DOHH2 (cell line): ENCODE results near the gene PMIS2.

Experiments
- H3F3A ChIP-seq: fragments of 200-600 bp; sonication (generic), shearing (Covaris generic); 2 replicates; pipeline ENCODE4 v1.6.0; 2016; ENCODE audit warnings: antibody characterized with exemption, mild to moderate bottlenecking; ENCODE audit not compliant: control insufficient read depth, insufficient read depth
- H3K27ac ChIP-seq: fragments of 200-600 bp; sonication (generic); 2 replicates; pipeline ENCODE4 v1.5.1; 2014; ENCODE audit warnings: low read depth, mild to moderate bottlenecking, low read length, moderate library complexity
- H3K27me3 ChIP-seq: fragments of 200-600 bp; sonication (generic); 2 replicates; pipeline ENCODE4 v1.6.1; 2014; ENCODE audit warnings: mild to moderate bottlenecking, low read length, mixed read lengths; ENCODE audit not compliant: control insufficient read depth
- H3K36me3 ChIP-seq: fragments of 200-600 bp; sonication (generic); 2 replicates; pipeline ENCODE4 v1.6.1; 2014; ENCODE audit warnings: mild to moderate bottlenecking, low read length, moderate library complexity, mixed read lengths; ENCODE audit not compliant: control insufficient read depth
- H3K4me1 ChIP-seq: fragments of 200-600 bp; sonication (generic); 2 replicates; pipeline ENCODE4 v1.6.1; 2014; ENCODE audit warnings: mild to moderate bottlenecking, low read length, mixed read lengths; ENCODE audit not compliant: control insufficient read depth
- H3K4me2 ChIP-seq: fragments of 200-600 bp; sonication (generic); 2 replicates; pipeline ENCODE4 v1.6.0; 2014; ENCODE audit warnings: mild to moderate bottlenecking, low read length, moderate library complexity
- H3K4me3 ChIP-seq: fragments of 200-600 bp; sonication (generic); 2 replicates; pipeline ENCODE4 v1.5.1; 2014; ENCODE audit warnings: mild to moderate bottlenecking, low read length, mixed read lengths
- H3K79me2 ChIP-seq: fragments of 200-600 bp; sonication (generic); 2 replicates; pipeline ENCODE4 v1.6.1; 2014; ENCODE audit warnings: mild to moderate bottlenecking, low read length, mixed read lengths; ENCODE audit not compliant: control insufficient read depth
- H3K9me2 ChIP-seq: fragments of 200-600 bp; sonication (generic); replicated peaks from 2 replicates; pipeline ENCODE4 v1.6.1; 2014; ENCODE audit warnings: mild to moderate bottlenecking, low read length, mixed read lengths; ENCODE audit not compliant: control insufficient read depth
- H3K9me3 ChIP-seq: fragments of 200-600 bp; sonication (generic); 2 replicates; pipeline ENCODE4 v1.6.1; 2014; ENCODE audit warnings: antibody characterized with exemption, low read length, mixed read lengths; ENCODE audit not compliant: control insufficient read depth, insufficient read depth
- H4K20me1 ChIP-seq: fragments of 200-600 bp; sonication (generic); 2 replicates; pipeline ENCODE4 v1.6.0; 2014; ENCODE audit warnings: low read depth, mild to moderate bottlenecking, antibody characterized with exemption, low read length, moderate library complexity; ENCODE audit not compliant: control insufficient read depth, insufficient read depth
- EZH2phosphoT487 ChIP-seq: fragments of 200-600 bp; sonication (generic); IDR thresholded peaks from 2 replicates; pipeline ENCODE4 v1.6.1; 2017; ENCODE audit warnings: borderline replicate concordance, mild to moderate bottlenecking, antibody characterized with exemption, low read length, moderate library complexity, mixed read lengths
- TF ChIP-seq, protein P1 (sequence below): fragments of 200-600 bp; sonication (generic); IDR thresholded peaks from one replicate; pipeline ENCODE4 v1.5.1; 2014; ENCODE audit warnings: antibody characterized with exemption, mild to moderate bottlenecking, low read depth, low read length; ENCODE audit not compliant: poor library complexity, severe bottlenecking

PMIS2 gene

GRCh38 chr19:35618857-35619256 lies 32.9 kb downstream of the PMIS2 start:
- Histone ChIP-seq H3K27me3 (no peaks in the 10 kb centered on the region), H3K9me2 (no peaks in the 10 kb centered on the region), H3K4me3 (no peak overlapping the region), H3K4me2 (no peak overlapping the region), H3F3A (no peaks in the 10 kb centered on the region; the same call in 1 of the 2 replicates), H3K4me1 (no peaks in the 10 kb centered on the region), H3K9me3 (no peaks in the 10 kb centered on the region), H3K36me3 (peaks cover 46% of the 10 kb centered on the region), H4K20me1 (no peaks in the 10 kb centered on the region), H3K27ac (no peak overlapping the region), H3K79me2 (peaks cover 3% of the 10 kb centered on the region)
- TF ChIP-seq, protein P1, sequence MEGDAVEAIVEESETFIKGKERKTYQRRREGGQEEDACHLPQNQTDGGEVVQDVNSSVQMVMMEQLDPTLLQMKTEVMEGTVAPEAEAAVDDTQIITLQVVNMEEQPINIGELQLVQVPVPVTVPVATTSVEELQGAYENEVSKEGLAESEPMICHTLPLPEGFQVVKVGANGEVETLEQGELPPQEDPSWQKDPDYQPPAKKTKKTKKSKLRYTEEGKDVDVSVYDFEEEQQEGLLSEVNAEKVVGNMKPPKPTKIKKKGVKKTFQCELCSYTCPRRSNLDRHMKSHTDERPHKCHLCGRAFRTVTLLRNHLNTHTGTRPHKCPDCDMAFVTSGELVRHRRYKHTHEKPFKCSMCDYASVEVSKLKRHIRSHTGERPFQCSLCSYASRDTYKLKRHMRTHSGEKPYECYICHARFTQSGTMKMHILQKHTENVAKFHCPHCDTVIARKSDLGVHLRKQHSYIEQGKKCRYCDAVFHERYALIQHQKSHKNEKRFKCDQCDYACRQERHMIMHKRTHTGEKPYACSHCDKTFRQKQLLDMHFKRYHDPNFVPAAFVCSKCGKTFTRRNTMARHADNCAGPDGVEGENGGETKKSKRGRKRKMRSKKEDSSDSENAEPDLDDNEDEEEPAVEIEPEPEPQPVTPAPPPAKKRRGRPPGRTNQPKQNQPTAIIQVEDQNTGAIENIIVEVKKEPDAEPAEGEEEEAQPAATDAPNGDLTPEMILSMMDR, result no peak
- no peak for TF ChIP-seq EZH2phosphoT487

GRCh38 chr19:35619290-35619923 lies 33.4 kb downstream of the PMIS2 start:
- Histone ChIP-seq H3K36me3 (peaks cover 43% of the 10 kb centered on the region), H3K4me1 (no peaks in the 10 kb centered on the region), H3K4me3 (no peak overlapping the region), H3F3A (no peaks in the 10 kb centered on the region; the same call in 1 of the 2 replicates), H3K4me2 (no peak overlapping the region), H3K79me2 (no peaks in the 10 kb centered on the region), H3K9me2 (no peaks in the 10 kb centered on the region), H4K20me1 (no peaks in the 10 kb centered on the region), H3K27me3 (no peaks in the 10 kb centered on the region), H3K27ac (no peak overlapping the region), H3K9me3 (no peaks in the 10 kb centered on the region)
- no peak for TF ChIP-seq EZH2phosphoT487
- TF ChIP-seq, protein P1, result no peak

DNA sequence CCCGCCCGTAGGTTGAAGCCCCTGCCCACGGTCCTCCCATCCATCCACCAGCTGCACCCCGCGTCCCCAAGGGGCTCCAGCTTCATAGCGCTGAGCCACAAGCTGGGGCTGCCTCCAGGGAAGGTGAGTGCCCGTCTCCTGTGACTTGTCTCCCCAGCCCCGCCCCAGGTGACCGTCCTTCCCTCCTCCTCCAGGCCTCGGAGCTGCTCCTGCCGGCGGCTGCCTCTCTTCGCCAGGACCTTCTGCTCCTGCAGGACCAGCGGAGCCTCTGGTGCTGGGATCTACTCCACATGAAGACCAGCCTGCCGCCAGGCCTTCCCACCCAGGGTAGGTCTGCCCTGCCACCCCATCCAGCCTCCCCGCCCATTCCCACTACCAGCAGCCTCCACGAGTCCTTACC lies 34.0 kb downstream of the PMIS2 start:
- Histone ChIP-seq H3K27ac (no peak overlapping the region), H3K79me2 (no peaks in the 10 kb centered on the region), H4K20me1 (no peaks in the 10 kb centered on the region), H3K27me3 (no peaks in the 10 kb centered on the region), H3K4me3 (no peak overlapping the region), H3K9me3 (no peaks in the 10 kb centered on the region), H3K36me3 (peaks cover 38% of the 10 kb centered on the region), H3K9me2 (no peaks in the 10 kb centered on the region), H3F3A (peaks cover under 1% of the 10 kb centered on the region; the same call in 1 of the 2 replicates), H3K4me1 (no peaks in the 10 kb centered on the region), H3K4me2 (no peak overlapping the region)
- no peak for TF ChIP-seq EZH2phosphoT487
- TF ChIP-seq, protein P1, result no peak
